Mesodermal cell (in vitro differentiated cells): Measurements from ENCODE around the gene RPLP2.

Experiments
- H3K27ac ChIP-seq: 2 replicates; pipeline ENCODE4 v1.7.0; 2013; ENCODE audit warnings: mild to moderate bottlenecking, low read depth, low read length, moderate library complexity; ENCODE audit not compliant: severe bottlenecking
- H3K36me3 ChIP-seq: 2 replicates; pipeline ENCODE4 v1.7.1; 2013; ENCODE audit warnings: mild to moderate bottlenecking, low read length, moderate library complexity; ENCODE audit not compliant: control insufficient read depth, insufficient read depth
- H3K4me1 ChIP-seq: one replicate; pipeline ENCODE4 v1.7.1; 2013; ENCODE audit warnings: mild to moderate bottlenecking, low read length; ENCODE audit not compliant: insufficient read depth, control insufficient read depth, poor library complexity, severe bottlenecking
- H3K4me3 ChIP-seq: 2 replicates; pipeline ENCODE4 v1.7.0; 2013; ENCODE audit warnings: low read length, control low read depth, mild to moderate bottlenecking; ENCODE audit not compliant: insufficient read depth, poor library complexity, severe bottlenecking; ENCODE audit errors: extremely low read depth
- H3K9me3 ChIP-seq: 2 replicates; pipeline ENCODE4 v1.7.1; 2013; ENCODE audit warnings: mild to moderate bottlenecking, low read length, moderate library complexity; ENCODE audit not compliant: control insufficient read depth
- WGBS, 2 experiments: methylation state at CpG; one replicate each; pipeline ENCODE4 v1.1.5; 2013; ENCODE audit warnings: missing lambda C conversion rate in 2 of 2; ENCODE audit not compliant: insufficient coverage in 2 of 2; 5-methylcytosine and 5-hydroxymethylcytosine counted together

The RPLP2 gene

DNA sequence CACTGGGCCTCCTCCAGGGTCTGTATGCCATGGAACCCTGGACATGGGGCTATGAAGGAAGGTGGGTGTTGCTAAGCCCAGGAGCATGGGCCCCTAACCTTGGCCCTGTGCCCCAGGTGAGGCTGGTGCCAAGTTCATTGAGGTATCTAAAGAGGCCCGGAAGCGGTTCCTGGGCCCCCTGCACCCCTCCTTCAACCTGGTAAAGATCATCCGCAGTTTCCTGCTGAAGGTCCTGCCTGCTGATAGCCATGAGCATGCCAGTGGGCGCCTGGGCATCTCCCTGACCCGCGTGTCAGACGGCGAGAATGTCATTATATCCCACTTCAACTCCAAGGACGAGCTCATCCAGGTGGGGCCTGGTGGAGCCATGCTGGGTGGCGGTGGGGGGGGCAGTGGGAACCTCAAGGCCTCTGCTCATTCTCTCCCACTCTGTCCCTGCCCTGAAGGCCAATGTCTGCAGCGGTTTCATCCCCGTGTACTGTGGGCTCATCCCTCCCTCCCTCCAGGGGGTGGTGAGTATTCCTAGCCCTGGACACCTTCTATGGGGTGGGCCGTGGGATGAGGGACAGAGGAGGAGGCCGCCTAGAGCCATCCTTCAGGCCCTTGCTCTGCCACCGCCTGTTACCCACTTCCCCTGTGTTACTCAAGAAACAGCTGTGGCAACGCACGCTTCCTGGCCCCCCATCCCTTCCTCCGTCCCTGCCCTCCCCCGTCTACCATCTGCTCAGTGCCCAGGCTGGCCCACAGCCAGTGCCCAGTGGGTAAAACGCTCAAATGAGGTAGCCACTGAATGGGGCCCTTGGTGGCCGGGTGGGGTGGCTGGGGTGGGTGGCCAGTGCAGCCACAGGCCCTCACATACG, 12.0 kb downstream of the RPLP2 start:
- H3K4me1 ChIP-seq: peaks cover 15% of the 10 kb centered on the region

DNA sequence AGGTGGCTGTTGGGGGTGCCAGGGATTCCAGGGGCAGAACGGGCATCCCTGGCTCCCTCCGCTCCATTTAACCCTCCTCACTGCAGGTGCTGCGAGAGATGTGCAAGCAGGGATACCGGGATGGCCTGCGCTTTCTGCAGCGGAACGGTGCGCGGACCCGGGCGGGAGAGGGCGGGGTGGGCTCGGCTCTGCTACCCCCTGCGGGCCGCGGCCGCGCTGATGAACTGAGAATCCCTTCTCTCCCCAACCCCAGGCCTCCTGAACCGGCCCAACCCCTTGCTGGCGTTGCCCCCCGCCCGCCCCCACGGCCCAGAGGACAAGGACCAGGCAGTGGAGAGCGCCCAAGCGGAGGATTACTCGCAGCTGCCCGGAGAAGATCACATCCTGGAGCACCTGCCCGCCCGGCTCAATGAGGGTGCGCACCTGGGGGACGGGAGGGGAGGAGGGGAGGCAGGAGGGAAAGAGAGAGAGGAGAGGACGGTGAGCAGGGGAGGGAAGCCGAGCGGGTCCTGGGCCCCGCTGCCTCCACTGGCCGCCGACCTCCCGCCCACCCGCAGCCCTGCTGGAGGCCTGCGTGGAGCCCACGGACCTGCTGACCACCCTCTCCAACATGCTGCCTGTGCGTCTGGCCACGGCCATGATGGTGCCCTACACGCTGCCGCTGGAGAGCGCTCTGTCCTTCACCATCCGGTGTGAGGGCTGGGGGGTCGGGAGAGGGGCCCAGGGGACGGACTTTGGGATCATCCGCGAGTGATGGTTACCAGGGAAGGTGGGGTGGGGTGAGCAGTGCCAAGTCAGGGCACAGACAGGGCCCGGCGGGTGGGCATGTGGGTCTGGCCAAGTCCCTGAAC, 13.9 kb downstream of the RPLP2 start:
- peaks cover 26% of the 10 kb centered on the region for H3K36me3 ChIP-seq
- H3K4me1 ChIP-seq: peaks cover 26% of the 10 kb centered on the region
- WGBS, 2 experiments: 94 to 95% methylated on average over 28 to 52 of the region's 53 CpGs
- H3K9me3 ChIP-seq: no peaks in the 10 kb centered on the region
- no peak overlapping the region for H3K4me3 ChIP-seq
- no peak overlapping the region for H3K27ac ChIP-seq

More for the DNA sequence above, 12.0 kb downstream of the RPLP2 start:
- WGBS, 2 experiments: 88 to 94% methylated on average over 7 to 17 of the region's 22 CpGs
- no peak overlapping the region for H3K4me3 ChIP-seq
- no peak overlapping the region for H3K27ac ChIP-seq
- no peaks in the 10 kb centered on the region for H3K9me3 ChIP-seq
- H3K36me3 ChIP-seq: peaks cover 26% of the 10 kb centered on the region

DNA sequence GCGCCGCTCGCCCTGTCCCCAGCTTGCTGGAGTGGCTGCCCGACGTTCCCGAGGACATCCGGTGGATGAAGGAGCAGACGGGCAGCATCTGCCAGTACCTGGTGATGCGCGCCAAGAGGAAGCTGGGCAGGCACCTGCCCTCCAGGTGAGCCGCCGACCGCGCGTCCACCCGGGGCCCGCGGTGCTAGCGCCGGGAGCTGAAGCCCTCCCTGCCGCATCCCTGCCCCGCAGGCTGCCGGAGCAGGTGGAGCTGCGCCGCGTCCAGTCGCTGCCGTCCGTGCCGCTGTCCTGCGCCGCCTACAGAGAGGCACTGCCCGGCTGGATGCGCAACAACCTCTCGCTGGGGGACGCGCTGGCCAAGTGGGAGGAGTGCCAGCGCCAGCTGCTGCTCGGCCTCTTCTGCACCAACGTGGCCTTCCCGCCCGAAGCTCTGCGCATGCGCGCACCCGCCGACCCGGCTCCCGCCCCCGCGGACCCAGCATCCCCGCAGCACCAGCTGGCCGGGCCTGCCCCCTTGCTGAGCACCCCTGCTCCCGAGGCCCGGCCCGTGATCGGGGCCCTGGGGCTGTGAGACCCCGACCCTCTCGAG, 14.6 kb downstream of the RPLP2 start:
- 96% methylated on average over 54 of the region's 59 CpGs for WGBS, 2 experiments

DNA sequence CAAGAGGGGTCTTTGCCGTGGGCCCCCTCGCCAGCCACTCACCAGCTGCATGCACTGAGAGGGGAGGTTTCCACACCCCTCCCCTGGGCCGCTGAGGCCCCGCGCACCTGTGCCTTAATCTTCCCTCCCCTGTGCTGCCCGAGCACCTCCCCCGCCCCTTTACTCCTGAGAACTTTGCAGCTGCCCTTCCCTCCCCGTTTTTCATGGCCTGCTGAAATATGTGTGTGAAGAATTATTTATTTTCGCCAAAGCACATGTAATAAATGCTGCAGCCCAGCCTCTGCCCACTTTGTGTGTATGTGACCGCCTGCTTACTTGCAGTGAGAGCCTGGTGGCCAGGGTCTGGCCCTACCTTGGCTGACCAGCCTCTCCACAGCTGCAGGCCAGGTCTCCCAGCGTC, 15.2 kb downstream of the RPLP2 start:
- H3K4me1 ChIP-seq: peaks cover 37% of the 10 kb centered on the region
- peaks cover 26% of the 10 kb centered on the region for H3K36me3 ChIP-seq
- no peaks in the 10 kb centered on the region for H3K9me3 ChIP-seq
- no peak overlapping the region for H3K4me3 ChIP-seq
- 89 to 97% methylated on average over 4 to 5 of the region's 11 CpGs for WGBS, 2 experiments
- no peak overlapping the region for H3K27ac ChIP-seq

More for the DNA sequence above, 14.6 kb downstream of the RPLP2 start:
- Histone ChIP-seq H3K36me3 (peaks cover 26% of the 10 kb centered on the region), H3K4me3 (no peak overlapping the region), H3K27ac (no peak overlapping the region), H3K9me3 (no peaks in the 10 kb centered on the region), H3K4me1 (peaks cover 31% of the 10 kb centered on the region)

DNA sequence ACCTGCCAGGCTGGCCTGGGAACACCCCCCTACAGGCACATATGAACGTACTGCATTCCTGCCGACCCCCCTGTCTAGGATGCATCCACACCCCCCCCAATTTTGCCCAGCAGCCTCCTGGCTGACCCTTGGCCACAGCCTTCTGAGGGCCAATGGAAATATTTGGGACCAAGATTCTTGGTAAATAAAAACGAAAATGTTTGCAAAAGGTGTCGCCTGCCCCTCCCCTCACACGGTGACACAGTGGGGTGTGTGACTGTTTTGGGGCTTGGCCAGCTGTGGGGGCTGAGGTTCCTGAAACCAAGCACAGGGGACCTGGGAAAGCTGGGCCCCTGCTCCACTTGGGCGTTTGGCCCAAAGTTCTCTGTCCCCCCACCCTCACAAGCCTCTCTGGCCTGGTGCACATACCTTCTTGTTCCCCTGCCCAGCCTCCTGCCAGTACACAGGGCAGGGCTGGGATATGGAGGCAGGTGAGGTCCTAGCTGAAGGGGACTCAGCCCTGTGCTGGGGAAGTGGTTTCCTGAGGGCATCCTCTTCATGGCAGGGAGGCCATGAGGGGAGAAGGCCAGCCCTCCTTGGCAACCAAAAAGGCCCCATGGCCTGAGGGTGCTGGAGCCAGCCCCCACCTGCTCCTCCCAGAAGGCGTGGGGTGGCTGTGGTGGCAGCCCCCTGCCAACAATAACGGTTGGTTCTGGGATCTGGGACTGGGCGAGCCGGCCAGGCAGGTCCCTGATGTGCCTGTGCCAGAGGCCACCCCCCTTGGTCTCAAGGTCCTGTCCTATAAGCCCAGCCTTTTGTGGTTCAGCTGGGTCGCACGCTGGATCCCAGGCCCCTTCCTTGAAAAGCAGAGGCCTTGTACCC, 15.8 kb downstream of the RPLP2 start:
- H3K36me3 ChIP-seq: peaks cover 26% of the 10 kb centered on the region
- 94 to 96% methylated on average over 8 of the region's 12 CpGs for WGBS, 2 experiments
- peaks cover 35% of the 10 kb centered on the region for H3K4me1 ChIP-seq
- H3K9me3 ChIP-seq: no peaks in the 10 kb centered on the region
- H3K4me3 ChIP-seq: no peak overlapping the region
- no peak overlapping the region for H3K27ac ChIP-seq

DNA sequence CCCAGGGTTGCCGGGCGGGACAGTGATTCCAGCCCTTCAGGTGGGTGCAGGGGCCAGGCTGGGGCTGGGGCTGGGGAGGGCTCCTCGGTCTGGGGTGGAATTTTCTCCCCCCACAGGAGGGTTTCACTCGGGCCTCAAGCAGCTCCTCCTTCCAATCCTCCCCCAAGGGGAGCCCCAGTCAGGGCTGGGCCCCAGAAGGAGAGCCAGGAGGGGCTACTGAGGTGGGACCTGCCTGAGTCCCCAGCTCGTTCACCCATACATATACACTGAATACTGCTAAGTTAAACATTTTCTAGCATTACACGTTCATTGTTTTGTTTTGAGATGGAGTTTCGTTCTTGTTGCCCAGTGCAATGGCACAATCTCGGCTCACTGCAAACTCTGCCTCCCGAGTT, 16.5 kb downstream of the RPLP2 start:
- no peak overlapping the region for H3K4me3 ChIP-seq
- H3K36me3 ChIP-seq: peaks cover 26% of the 10 kb centered on the region
- no peak overlapping the region for H3K27ac ChIP-seq
- H3K4me1 ChIP-seq: peaks cover 36% of the 10 kb centered on the region
- WGBS, 2 experiments: 86 to 87% methylated on average over 5 to 6 of the region's 9 CpGs
- H3K9me3 ChIP-seq: no peaks in the 10 kb centered on the region

DNA sequence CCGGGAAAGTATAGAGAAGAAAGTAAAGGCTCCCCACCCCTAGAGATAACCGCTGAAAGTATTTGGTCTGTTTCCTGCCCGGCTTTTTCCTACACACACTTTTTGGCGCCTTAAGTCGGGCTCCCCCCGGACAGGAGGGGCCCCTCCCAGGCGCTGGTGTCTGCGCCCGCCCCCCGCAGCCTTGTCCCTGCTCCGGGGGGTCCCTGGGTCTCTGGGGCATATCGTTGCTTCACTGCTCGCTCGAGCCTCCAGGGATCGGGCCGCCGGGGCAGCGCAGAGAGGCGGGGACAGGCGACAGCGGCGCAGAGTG, 17.0 kb downstream of the RPLP2 start:
- H3K4me3 ChIP-seq: peak overlapping the region; percentile 28
- no peaks in the 10 kb centered on the region for H3K9me3 ChIP-seq
- peaks cover 21% of the 10 kb centered on the region for H3K36me3 ChIP-seq
- peaks cover 42% of the 10 kb centered on the region for H3K4me1 ChIP-seq
- 5% methylated on average over 20 to 21 of the region's 22 CpGs for WGBS, 2 experiments
- H3K27ac ChIP-seq: no peak overlapping the region

DNA sequence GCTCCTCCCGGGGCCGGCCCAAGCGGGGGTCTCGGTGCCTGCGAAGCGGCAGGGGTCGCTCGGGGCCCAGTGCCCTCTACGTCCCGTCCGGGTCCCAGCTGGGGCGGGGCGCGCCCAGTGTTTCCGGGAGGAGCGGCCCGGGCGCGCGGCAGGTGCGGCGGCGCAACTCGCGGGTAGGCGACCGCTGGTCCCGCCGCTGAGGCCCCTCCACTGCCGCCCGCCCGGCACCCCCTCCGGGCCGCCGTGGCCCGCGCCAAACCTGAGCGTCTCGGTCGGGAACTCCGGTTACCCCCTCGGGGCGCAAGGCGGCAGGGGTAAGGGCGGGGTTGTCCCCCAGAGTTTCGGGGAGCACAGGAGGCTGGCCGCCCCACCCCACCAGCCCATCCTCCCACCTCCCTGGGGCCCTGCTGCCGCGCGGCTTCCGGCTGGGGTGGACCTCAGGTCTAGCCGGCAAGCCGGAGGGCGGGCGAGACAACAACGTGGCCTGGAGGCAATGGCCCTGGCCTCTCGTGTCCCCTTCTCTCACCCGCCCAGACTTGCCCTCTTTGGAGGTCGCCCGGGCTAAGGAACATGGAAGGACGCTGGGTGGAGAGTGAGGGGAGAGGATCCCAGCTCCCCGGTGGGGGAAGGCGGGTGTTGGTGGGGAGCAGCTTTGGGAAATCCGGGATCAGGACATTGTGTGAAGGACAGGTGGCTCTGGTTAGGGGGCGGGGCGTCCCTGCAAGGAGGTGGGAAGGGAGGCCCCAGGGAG, 17.6 kb downstream of the RPLP2 start:
- Histone ChIP-seq H3K27ac (no peak overlapping the region), H3K4me3 (peak overlapping the region; percentile 28), H3K36me3 (peaks cover 18% of the 10 kb centered on the region), H3K9me3 (no peaks in the 10 kb centered on the region), H3K4me1 (peaks cover 43% of the 10 kb centered on the region)
- WGBS, 2 experiments: 2 to 3% methylated on average over 56 to 61 of the region's 66 CpGs

DNA sequence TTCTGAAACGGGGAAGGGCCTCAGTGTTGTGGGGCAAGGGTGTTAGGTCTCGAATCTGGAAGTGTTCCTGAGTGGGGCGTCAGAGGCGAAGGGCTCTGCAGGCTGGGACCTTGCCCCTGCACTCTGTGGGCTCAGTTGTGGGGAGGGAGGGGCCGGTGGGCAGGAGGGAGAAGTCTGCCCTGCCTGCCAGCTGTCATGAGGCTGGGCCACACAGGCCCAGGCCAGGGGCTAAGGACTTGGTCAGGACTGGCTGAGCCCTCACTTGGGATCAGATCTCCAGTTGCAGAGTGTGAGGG, 18.1 kb downstream of the RPLP2 start, which contains the start of gene CRACR2B:
Gene CRACR2B (plus strand): TSS at position 23 of the 296 bp plus-strand sequence. CDS start 689 bp downstream, outside the sequence.
- Histone ChIP-seq H3K36me3 (peaks cover 13% of the 10 kb centered on the region), H3K4me1 (peaks cover 43% of the 10 kb centered on the region), H3K9me3 (no peaks in the 10 kb centered on the region), H3K4me3 (peak within 1 kb of the TSS; percentile 28), H3K27ac (peak within 1 kb of the TSS; percentile 36)
- WGBS, 2 experiments: 48 to 53% methylated on average over 5 of the region's 5 CpGs
